Activated naive CD8-positive, alpha-beta T cell treated with anti-CD3 and anti-CD28 coated beads, Interleukin-2, amount 50 U/mL, for 16 hours (primary cell): Measurements from ENCODE around the gene ARHGAP29.

ENCODE experiments used
- DNase-seq: peaks from one replicate; pipeline ENCODE4 v3.0.0-alpha.2; 2020; ENCODE audit warnings: low read depth, low spot score

ARHGAP29 gene, protein sequence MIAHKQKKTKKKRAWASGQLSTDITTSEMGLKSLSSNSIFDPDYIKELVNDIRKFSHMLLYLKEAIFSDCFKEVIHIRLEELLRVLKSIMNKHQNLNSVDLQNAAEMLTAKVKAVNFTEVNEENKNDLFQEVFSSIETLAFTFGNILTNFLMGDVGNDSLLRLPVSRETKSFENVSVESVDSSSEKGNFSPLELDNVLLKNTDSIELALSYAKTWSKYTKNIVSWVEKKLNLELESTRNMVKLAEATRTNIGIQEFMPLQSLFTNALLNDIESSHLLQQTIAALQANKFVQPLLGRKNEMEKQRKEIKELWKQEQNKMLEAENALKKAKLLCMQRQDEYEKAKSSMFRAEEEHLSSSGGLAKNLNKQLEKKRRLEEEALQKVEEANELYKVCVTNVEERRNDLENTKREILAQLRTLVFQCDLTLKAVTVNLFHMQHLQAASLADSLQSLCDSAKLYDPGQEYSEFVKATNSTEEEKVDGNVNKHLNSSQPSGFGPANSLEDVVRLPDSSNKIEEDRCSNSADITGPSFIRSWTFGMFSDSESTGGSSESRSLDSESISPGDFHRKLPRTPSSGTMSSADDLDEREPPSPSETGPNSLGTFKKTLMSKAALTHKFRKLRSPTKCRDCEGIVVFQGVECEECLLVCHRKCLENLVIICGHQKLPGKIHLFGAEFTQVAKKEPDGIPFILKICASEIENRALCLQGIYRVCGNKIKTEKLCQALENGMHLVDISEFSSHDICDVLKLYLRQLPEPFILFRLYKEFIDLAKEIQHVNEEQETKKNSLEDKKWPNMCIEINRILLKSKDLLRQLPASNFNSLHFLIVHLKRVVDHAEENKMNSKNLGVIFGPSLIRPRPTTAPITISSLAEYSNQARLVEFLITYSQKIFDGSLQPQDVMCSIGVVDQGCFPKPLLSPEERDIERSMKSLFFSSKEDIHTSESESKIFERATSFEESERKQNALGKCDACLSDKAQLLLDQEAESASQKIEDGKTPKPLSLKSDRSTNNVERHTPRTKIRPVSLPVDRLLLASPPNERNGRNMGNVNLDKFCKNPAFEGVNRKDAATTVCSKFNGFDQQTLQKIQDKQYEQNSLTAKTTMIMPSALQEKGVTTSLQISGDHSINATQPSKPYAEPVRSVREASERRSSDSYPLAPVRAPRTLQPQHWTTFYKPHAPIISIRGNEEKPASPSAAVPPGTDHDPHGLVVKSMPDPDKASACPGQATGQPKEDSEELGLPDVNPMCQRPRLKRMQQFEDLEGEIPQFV

DNA sequence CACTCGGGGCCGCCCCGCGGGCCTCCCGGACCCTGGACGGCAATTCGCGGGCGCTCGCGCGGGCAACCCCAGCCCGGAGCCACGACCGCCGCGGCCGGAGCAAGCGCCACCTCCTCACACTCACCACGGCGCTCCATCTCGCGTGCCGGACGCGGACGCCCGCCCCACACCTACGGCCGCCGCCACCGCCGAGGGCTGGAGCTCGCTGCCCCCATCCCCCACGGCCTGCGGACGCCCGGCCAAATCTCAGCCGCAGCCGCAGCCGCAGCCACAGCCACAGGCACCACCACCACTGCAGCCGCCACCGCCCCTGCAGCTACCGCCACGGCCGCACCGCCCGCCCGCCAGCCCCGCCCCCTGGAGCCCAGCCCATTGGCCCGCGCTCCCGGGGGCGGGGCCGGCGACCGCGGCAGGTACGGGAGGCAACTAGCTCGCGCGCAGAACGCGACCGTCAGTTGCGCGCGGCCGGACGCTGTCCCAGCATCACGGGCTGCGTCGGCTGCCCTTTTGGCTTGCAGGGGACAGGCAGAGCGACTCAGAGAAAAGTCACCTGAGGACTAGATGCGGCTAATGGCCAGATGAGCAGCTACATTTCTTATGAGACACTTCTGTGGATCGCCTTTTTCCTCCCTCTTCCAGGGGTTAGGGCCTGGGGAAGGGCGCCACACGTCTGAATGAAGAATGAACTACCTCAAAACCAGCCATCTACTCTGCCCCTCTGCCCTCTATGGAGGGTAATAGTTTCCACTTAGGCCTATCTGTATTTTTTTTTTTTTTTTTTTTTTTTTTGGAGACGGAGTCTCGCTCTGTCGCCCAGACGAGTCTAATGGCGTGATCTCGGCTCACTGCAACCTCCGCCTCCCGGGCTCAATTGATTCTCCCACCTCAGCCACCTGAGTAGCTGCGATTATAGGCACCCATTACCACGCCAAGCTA is at the start of gene ARHGAP29:
ARHGAP29 (minus strand) TSS at position 294 of the 936 bp plus-strand sequence. CDS start 5,973 bp downstream, outside the sequence.
- DNase-seq = no peak

DNA sequence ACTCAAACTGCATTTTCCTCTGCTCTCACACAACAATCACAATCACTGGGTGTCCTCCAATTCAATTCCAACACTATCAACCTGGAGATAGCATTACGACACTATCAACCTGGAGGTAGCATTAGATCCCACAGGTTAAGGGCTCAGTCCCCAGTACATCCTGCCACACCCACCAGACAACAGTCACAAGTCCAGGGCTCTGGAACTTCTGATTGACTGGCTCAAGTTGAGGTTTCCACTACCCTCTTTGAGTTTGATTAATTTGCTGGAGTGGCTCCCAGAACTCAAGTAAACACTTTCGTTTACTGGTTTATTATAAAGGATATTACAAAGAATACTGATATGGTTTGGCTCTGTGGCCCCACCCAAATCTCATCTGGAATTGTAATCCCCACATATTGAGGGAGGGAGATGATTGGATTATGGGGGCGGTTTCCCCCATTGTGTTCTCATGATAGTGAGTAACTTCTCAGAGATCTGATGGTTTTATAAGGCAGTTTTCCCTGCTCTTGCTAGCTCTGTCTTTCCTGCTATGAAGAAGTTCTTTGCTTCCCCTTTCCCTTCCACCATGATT is 49.6 kb upstream of the ARHGAP29 start:
- DNase-seq = no peak

DNA sequence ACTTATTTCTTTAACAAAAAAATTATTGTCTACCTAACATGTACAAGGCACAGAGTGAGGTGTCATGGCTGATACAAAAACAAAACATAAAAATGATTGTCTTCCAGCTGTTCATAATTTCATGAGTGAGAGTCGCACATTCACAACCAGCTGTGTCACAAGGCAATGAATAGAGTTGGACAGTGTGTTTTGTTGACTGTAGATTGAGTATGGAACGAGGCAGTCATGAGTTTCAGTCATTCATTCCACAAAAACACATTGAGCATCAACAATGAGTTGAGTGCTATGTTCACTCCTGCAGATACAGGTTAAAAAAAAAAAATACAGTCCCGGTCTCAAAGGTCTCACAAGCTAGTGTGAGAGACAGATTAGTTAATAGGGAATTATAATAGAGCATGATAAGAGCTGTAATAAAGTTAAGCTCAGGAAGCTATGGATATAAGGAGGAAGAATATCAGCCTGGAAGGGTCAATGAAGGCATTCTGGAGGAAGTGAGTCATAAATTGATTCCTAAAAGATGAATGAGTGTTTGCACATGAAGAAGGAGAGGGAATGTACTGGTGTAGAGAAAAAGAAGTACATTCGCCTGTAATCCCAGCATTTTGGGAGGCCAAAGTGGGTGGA is 47.8 kb upstream of the ARHGAP29 start:
- no peak for DNase-seq

DNA sequence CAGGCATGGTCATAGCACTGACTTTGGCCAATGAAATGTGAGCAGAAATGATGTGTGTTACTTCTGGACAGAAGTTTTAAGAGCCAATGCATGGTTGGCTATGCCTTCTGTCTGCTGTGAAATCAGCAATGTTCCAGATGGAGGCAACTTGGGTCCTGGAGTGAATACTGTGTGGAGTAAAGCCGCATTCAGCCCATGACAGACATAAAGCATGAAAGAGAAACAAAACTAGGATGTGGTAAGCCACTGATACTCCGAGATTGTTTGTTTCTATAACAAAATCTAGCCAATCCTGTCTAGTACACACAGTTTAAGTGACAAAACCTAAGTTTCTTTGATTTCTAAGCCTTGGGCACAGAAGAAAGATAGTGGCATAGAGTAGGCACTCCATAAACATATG is 47.1 kb upstream of the ARHGAP29 start:
- no peak for DNase-seq

DNA sequence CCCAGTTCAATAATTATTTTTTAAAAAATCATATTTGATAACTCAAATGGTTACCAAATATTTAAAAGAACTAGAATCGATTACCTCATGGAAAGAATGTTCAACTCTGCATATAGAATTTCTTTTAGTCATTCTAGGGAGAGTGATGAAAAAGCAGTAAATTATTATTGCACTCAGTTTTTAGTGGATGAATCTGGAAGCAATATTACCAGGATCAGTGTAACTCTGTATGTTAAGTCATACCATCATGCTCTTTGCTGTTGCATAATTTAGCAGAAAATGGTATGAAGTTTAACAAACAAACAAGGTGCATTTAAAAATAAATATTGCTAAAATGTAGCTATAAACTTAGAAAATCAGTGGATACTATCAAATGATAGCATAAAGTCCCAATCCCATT is 46.1 kb upstream of the ARHGAP29 start:
- no peak for DNase-seq

DNA sequence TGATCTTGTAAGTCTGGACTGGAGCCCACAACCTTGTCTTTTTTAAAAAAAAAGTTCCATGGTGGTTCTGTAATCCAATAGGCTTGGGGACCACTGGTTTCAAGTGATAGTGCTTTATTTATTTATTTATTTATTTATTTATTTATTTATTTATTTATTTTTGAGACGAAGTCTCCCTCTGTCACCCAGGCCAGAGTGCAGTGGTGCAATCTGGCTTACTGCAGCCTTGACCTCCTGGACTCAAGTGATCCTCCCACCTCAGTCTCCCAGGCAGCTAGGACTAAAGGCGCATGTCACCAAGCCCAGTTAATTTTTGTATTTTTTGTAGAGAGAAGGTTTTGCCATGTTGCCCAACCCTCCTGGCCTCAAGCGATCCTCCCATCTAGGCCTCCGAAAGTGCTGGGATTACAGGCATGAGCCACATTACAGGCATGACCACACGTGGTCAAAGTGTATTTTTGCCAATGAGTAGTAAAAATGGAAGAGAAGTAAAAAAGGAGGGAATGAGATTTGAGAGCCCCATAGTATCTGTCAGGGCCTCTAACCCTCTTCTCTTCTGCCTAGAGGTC is 44.8 kb upstream of the ARHGAP29 start:
- no peak for DNase-seq

DNA sequence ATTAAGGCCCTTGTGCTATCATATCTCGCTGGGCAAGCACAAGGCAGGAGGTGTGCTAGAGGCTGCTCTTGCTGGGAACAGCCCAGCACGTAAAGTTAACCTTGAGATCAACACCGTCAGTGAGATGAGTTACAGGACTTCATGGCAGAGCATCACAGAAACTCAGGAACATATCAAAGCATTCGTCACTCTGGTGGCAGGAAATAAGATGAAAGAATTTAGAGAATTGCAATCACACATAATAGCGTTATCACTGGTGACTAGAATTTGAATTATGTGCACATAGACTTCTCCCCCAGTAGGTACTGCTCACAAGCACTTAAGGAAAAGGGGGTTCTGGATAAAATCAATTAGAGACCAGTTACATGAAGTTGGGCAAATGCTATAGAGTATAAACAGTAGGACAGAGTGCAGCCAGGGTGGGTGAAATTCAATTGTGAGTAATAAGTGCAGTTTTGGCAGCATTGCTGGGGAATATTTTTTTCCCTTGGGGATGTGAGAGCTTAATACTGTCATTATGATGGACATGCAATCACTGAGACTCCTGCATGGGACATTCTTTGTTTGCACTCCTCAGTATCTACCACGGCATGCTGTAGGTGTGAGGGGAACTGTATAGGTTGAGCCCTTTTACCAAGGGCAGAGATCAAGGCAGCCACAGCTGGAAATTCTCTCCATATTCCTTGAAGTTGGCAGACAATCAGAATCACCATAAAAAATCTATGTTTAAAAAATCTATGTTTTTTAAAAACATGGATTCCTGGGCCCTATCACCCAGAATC is 44.2 kb upstream of the ARHGAP29 start:
- DNase-seq = no peak

DNA sequence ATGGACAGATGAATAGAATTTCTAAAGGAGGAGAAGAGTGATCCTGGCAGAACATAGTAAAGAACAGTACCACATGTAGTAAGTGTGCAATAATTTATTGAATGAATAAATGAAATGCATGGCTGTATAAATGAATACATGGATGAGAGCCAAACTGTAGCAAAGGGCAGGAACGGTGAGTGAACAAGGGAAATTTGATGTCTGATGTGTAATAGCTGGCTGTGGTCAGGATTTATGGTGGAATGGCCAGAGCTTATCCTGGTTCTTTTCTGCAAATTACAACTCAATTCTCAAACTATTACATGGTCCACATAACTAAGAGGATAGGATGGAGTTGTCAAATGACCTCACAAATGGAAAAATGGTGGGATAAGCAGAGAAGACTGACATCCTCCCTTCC is 43.2 kb upstream of the ARHGAP29 start:
- DNase-seq = no peak

DNA sequence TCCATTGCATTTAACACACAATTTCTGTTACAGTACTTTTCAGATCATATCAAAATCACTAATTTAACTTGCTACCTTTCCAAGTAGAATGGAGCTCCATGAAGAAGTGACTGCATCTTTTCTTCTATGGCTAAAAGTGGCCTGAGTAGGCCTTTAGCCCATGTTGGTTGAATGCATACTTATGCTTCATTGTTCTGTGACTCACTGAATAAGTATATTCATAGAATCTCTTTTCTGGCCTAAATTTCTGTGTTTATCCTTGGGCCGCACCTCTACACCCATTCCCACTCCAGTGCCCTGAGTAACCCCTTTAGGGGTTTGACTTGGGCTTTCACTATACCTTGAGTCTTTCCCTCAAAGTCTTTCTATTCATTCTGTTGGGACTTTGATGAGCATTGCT is 42.1 kb upstream of the ARHGAP29 start:
- no peak for DNase-seq

DNA sequence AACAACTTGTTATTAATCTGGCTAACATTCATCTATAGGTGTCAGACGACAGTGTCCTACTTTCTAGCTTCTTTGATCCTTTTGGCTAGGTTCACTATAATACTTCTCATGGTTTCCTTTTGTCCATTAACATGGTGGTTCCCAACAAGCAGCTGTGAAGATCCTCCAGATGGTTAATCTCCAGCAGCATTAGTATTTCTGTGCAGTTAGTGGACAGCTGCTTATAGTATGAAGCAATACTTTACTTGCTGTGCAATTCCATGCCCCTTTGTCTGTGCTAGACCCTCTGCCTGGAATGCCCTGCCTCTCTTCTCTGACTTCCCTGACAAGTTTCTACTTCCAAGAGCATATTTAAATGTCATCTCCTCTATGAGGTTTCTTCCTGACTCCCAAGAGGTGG is 41.7 kb upstream of the ARHGAP29 start:
- no peak for DNase-seq

DNA sequence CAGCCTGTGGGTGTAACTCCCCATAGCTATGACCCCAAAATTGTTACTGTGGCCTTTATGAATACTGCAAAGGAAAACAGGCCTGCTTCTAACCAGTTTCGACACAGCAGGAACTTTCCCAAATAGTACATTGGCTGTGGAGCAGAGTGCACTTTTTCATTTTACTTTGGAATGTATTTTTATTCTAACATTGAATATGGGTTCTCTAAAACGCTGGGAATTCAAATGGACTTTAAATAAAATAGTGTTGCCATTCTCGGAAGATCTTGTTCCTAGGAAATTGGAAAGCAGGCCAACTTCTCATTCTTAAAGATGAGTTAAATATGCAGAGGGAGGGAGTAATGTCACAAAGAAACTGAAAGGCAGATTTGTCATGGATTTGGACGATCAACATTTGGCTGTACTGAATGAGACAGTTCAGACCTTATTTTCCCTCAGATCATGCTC is 39.6 kb upstream of the ARHGAP29 start:
- no peak for DNase-seq

DNA sequence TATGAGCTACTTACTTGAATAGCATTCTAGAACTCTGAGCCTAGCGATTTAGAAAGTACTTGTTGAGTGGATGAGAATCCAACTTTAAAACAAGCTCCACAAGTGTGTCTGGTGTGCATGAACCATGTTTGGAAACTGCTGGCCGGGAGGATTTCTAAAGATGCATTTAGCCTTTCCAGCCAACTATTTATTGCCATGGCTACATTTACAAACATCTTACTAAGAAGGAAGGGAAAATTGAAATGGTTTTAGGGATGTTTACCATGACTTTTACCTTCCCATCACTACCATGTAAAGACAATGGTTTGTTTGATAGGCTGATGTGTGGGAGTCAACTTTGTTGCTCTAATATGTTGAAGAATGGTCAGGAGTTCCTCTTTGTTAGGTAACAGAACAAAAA is 37.7 kb upstream of the ARHGAP29 start:
- DNase-seq = no peak

DNA sequence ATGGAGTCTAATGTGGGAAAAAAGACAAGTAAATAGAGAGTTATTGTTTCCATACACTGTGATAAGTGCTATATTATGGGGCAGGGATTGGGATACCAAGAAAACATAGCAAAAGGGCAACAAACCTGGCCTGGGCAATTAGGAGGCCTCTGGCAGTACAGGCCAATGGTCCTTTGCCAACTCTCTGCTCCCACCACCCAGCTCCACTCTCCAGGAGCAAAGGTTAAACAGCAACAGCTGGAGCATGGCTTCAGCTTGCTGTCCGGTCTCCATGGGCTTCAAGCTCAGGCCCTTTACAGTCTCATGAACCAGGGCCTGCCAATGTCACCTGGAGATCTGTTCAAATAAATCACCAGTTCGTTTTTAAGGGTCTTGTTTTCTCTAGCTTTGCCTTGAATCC is 37.2 kb upstream of the ARHGAP29 start:
- no peak for DNase-seq

DNA sequence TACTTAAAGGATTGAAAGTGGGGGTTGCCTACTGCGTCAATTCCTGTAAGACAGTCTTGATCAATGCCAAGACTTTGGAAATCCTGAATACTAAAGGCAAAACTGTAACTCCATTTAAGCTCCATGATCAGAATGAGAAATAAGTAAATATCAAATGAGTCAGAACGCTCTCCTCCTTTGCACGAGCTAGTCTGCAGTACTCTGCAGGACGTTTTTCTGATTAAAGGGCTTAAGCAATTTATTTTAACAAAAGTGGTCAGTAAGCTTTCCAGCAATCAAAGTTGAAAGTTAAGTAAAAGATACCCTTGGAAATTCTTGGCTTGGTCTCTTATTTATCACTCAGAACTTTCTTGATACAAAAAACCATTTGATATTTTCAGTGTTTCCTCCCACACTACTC is 35.7 kb upstream of the ARHGAP29 start:
- no peak for DNase-seq

DNA sequence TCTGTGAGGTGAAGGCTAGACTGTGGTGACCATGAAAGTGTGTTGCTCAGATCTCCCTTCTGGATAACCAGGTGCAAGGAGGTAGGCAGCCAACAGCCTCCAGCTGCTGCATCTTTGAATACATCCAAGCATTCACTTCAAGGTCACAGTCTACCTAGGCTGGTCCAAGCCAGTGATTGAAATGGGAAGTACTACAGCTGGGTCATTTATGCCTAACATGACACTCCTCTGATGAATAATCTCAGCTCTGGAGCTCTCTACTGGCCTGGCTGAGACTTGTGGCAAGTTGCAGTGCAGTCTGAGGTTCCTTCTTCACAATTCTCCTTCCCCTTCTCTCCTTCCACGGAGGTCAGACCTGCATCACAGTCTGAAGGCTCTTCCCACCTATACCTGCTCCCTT is 35.0 kb upstream of the ARHGAP29 start:
- no peak for DNase-seq

DNA sequence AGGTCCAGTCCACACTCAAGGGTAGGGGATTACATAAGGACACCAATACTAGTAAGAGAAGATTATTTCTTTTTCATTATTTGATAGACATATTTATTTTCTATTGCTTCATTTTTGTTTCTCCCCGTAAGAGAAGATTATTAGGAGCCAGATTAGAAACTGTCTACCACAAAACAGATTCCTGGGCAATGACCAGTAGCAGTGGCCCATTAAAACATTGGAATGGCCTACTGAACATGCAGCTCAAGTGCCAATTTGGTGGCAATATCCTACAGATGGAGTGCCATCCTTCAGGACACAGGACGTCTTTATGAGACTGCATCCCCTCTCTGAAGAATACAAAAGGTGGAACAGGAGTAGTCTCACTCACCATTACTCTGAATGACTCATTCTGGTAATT is 34.0 kb upstream of the ARHGAP29 start:
- DNase-seq = no peak

DNA sequence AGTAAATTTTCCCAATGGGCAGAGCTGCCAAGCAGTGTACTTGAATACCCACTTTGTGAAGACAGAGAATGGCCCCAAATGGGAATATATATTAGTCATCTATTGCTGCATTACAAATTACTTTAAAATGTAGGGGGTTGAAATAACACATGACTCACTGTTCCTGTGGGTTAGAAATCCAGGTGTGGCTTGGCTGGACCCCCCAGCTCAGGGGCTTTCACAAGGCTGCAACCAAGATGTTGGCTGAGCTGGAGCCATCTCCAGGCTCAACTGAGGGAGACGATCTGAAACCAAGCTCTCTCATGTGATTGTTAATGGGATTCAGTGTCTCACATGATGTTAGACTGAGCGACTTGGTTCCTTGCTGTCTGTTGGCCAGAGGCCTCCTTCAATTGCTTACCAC is 33.4 kb upstream of the ARHGAP29 start:
- DNase-seq = no peak

DNA sequence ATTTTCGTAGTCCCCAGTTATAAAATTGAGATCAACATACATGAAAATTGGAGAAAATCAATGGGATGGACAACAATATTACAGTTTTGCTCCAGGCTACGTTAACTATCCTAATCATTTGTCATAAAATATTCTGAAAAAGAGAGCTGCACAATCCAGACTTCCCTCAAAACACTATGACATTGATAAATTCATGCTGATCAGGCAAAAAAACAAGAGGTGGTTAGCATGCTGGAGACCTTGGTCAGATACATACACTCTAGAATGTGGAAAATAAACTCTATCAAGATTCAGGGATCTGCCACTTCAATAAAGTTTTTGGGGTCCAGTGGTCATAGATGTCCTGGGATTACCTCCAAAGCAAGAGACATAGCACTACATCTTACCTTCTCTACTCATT is 32.5 kb upstream of the ARHGAP29 start:
- DNase-seq = no peak

DNA sequence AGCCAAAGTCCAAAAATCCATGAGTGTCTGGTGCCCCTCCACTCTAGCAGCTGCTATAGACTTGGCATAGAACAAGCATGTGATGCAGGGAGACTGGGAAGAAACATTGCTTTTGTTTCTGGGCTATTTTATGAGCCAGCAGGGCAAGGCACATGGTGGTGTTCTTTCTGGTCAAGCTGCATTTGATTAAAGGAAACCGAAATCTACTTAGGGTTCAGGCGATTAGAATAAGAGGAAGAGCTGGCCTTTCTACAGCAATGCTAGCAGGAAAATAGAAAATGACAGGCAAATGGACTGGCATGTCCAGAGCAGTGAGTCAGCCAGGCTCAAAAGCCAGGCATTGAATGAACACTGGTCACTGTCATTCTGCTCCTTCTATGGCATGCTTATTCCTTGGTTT is 28.5 kb upstream of the ARHGAP29 start:
- DNase-seq = no peak
